Measurements from ENCODE around the gene PRKX. TPM values are rescaled to one million over a fixed set of nuclear protein-coding genes. Genes with fewer than 3 reads are reported as not detected.

The PRKX gene
- total RNA-seq, 1 experiment from 2014 or later, result 35.3 TPM

- no peak overlapping the region for H3K4me3 Mint-ChIP-seq (ENCODE audit: unreplicated experiment)
- TF ChIP-seq CTCF (IDR thresholded peaks at IDR 0.05; ENCODE audit: unreplicated experiment), result no peak
- H3K36me3 Mint-ChIP-seq (ENCODE audit: insufficient read depth, unreplicated experiment), result no peaks in the 10 kb centered on the region
- H3K27me3 Mint-ChIP-seq (ENCODE audit: insufficient read depth, unreplicated experiment), result no peaks in the 10 kb centered on the region
- H3K4me1 Mint-ChIP-seq (ENCODE audit: insufficient read depth, unreplicated experiment), result peaks cover 15% of the 10 kb centered on the region
- intact Hi-C loops (cut with micrococcal nuclease), result no loop called here
- BruUV-seq (replicated peaks), result no TSS peak
- CTCF ChIA-PET, result interaction anchor here (0.7 to 0.9 kb wide), 3 partner anchors 28 to 132 kb away, joined by 3 to 5 read pairs (median 4); no protein-coding TSS in a partner anchor
- POLR2A ChIA-PET, result interaction anchor here (1.3 kb wide), 1 partner anchor 19 kb away, joined by 3 read pairs; no protein-coding TSS in a partner anchor
- peaks cover 8% of the 10 kb centered on the region for H3K9me3 Mint-ChIP-seq (ENCODE audit: unreplicated experiment)
- no peak for DNase-seq (ENCODE audit: unreplicated experiment)
- no peak overlapping the region for H3K27ac Mint-ChIP-seq (ENCODE audit: low read depth, unreplicated experiment)
Measured at GRCh38 chrX:3679669-3680068, 33.8 kb downstream of the PRKX start.

- CTCF ChIA-PET, result interaction anchor here (0.6 kb wide), 1 partner anchor 790 kb away, joined by 4 read pairs; no protein-coding TSS in a partner anchor
- peaks cover 15% of the 10 kb centered on the region for H3K4me1 Mint-ChIP-seq (ENCODE audit: insufficient read depth, unreplicated experiment)
- POLR2A ChIA-PET, result no interaction called here
Measured at GRCh38 chrX:3678328-3678727, 35.1 kb downstream of the PRKX start.

GRCh38 chrX:3674881-3675280, 38.6 kb downstream of the PRKX start:
- H3K9me3 Mint-ChIP-seq (ENCODE audit: unreplicated experiment), result peaks cover 8% of the 10 kb centered on the region
- H3K4me3 Mint-ChIP-seq (ENCODE audit: unreplicated experiment), result no peak overlapping the region
- peaks cover 22% of the 10 kb centered on the region for H3K36me3 Mint-ChIP-seq (ENCODE audit: insufficient read depth, unreplicated experiment)
- POLR2A ChIA-PET, result no interaction called here
- TF ChIP-seq CTCF (IDR thresholded peaks at IDR 0.05; ENCODE audit: unreplicated experiment), result no peak
- CTCF ChIA-PET, result no interaction called here
- H3K4me1 Mint-ChIP-seq (ENCODE audit: insufficient read depth, unreplicated experiment), result peaks cover 15% of the 10 kb centered on the region
- no peaks in the 10 kb centered on the region for H3K27me3 Mint-ChIP-seq (ENCODE audit: insufficient read depth, unreplicated experiment)
- H3K27ac Mint-ChIP-seq (ENCODE audit: low read depth, unreplicated experiment), result no peak overlapping the region
- BruUV-seq (replicated peaks), result no TSS peak
- no peak for DNase-seq (ENCODE audit: unreplicated experiment)
- intact Hi-C loops (cut with micrococcal nuclease), result no loop called here

More at GRCh38 chrX:3678328-3678727, 35.1 kb downstream of the PRKX start:
- Mint-ChIP-seq H3K27me3 (ENCODE audit: insufficient read depth, unreplicated experiment) (no peaks in the 10 kb centered on the region), H3K4me3 (ENCODE audit: unreplicated experiment) (no peak overlapping the region), H3K36me3 (ENCODE audit: insufficient read depth, unreplicated experiment) (peaks cover 5% of the 10 kb centered on the region), H3K9me3 (ENCODE audit: unreplicated experiment) (peaks cover 8% of the 10 kb centered on the region), H3K27ac (ENCODE audit: low read depth, unreplicated experiment) (no peak overlapping the region)
- intact Hi-C loops (cut with micrococcal nuclease), result no loop called here
- no peak for DNase-seq (ENCODE audit: unreplicated experiment)
- no peak for TF ChIP-seq CTCF (IDR thresholded peaks at IDR 0.05; ENCODE audit: unreplicated experiment)
- BruUV-seq (replicated peaks), result no TSS peak

- H3K4me1 Mint-ChIP-seq (ENCODE audit: insufficient read depth, unreplicated experiment), result peaks cover 6% of the 10 kb centered on the region
- intact Hi-C loops (cut with micrococcal nuclease), result no loop called here
- no peak for DNase-seq (ENCODE audit: unreplicated experiment)
Measured at GRCh38 chrX:3669841-3670475, 43.5 kb downstream of the PRKX start.

More at GRCh38 chrX:3669841-3670475, 43.5 kb downstream of the PRKX start:
- no TSS peak for BruUV-seq (replicated peaks)
- H3K4me3 Mint-ChIP-seq (ENCODE audit: unreplicated experiment), result no peak overlapping the region
- TF ChIP-seq CTCF (IDR thresholded peaks at IDR 0.05; ENCODE audit: unreplicated experiment), result no peak
- no peaks in the 10 kb centered on the region for H3K9me3 Mint-ChIP-seq (ENCODE audit: unreplicated experiment)
- no peak overlapping the region for H3K27ac Mint-ChIP-seq (ENCODE audit: low read depth, unreplicated experiment)
- CTCF ChIA-PET, result interaction anchor here (0.6 to 1.0 kb wide), 2 partner anchors 10 to 18 kb away, joined by 3 read pairs; no protein-coding TSS in a partner anchor
- POLR2A ChIA-PET, result no interaction called here
- H3K36me3 Mint-ChIP-seq (ENCODE audit: insufficient read depth, unreplicated experiment), result peaks cover 43% of the 10 kb centered on the region
- H3K27me3 Mint-ChIP-seq (ENCODE audit: insufficient read depth, unreplicated experiment), result no peaks in the 10 kb centered on the region

Data from MCF 10A (cell line).